CD4-positive, alpha-beta T cell (primary cell): ENCODE data around the gene OMD. TPM values are rescaled to one million over a fixed set of nuclear protein-coding genes. Genes with fewer than 3 reads are reported as not detected.

Experiments used
- ATAC-seq: fragments of 200-7000 bp; cut with Tn5 transposase; one replicate; pipeline ENCODE4 v1.10.0; 2022; ENCODE audit warnings: mild to moderate bottlenecking; ENCODE audit not compliant: poor library complexity
- CTCF ChIA-PET: fragments of 350-600 bp; sonication (Branson Sonifier 250); formaldehyde crosslinking; loops from one replicate; lab custom pipeline; 2021; ENCODE audit warnings: antibody characterized with exemption, inconsistent platforms; lab: Charles Lee
- POLR2A ChIA-PET: fragments of 350-600 bp; sonication (Branson Sonifier 250); formaldehyde crosslinking; loops from one replicate; lab custom pipeline; 2021; ENCODE audit warnings: antibody characterized with exemption, inconsistent platforms; lab: Charles Lee
- DNase-seq, 14 experiments: peaks; one replicate each; pipeline ENCODE4 v3.0.0-alpha.2; 2013 to 2020; ENCODE audit warnings: mixed read lengths in 2 of 14
- H3K27ac ChIP-seq, 2 donors: one replicate each; pipeline versions ENCODE4 v1.5.1 to v1.7.0; 2013; ENCODE audit warnings: low read length in 2 of 2, low read depth in 1 of 2, mild to moderate bottlenecking in 1 of 2
- H3K27me3 ChIP-seq, 2 experiments: 1 replicate in 1 of 2; 2 replicates in 1 of 2; pipeline versions ENCODE4 v1.6.1 to v1.7.0; 2013; ENCODE audit warnings: low read length in 2 of 2, control low read depth in 1 of 2, mild to moderate bottlenecking in 1 of 2, moderate library complexity in 1 of 2; ENCODE audit not compliant: insufficient read depth in 2 of 2, control insufficient read depth in 1 of 2
- H3K36me3 ChIP-seq: one replicate; pipeline ENCODE4 v1.6.1; 2013; ENCODE audit warnings: low read length, control low read depth; ENCODE audit not compliant: insufficient read depth
- H3K4me1 ChIP-seq: one replicate; pipeline ENCODE4 v1.6.1; 2013; ENCODE audit warnings: low read length, control low read depth; ENCODE audit not compliant: insufficient read depth
- H3K4me3 ChIP-seq: one replicate; pipeline ENCODE4 v1.5.1; 2013; ENCODE audit warnings: mild to moderate bottlenecking, low read length, moderate library complexity
- H3K9me3 ChIP-seq, 2 experiments: 1 replicate in 1 of 2; 2 replicates in 1 of 2; pipeline versions ENCODE4 v1.6.1 to v1.7.0; 2013; ENCODE audit warnings: low read length in 2 of 2, mild to moderate bottlenecking in 2 of 2, control low read depth in 1 of 2, moderate library complexity in 1 of 2; ENCODE audit not compliant: control insufficient read depth in 1 of 2, insufficient read depth in 1 of 2
- H3K27ac Mint-ChIP-seq: one replicate; pipeline ENCODE4 v1.8.0; 2020; ENCODE audit warnings: mixed read lengths
- H3K27me3 Mint-ChIP-seq: one replicate; pipeline ENCODE4 v1.8.0; 2021; ENCODE audit warnings: mixed read lengths
- H3K36me3 Mint-ChIP-seq: one replicate; pipeline ENCODE4 v1.8.0; 2021; ENCODE audit warnings: low read depth, mixed read lengths
- H3K4me1 Mint-ChIP-seq: one replicate; pipeline ENCODE4 v1.8.0; 2021; ENCODE audit warnings: low read depth, mixed read lengths
- H3K4me3 Mint-ChIP-seq: one replicate; pipeline ENCODE4 v1.8.0; 2020; ENCODE audit warnings: mild to moderate bottlenecking, mixed read lengths
- H3K9me3 Mint-ChIP-seq: one replicate; pipeline ENCODE4 v1.8.0; 2020; ENCODE audit warnings: mixed read lengths
- CTCF ChIP-seq: fragments of 200-600 bp; IDR thresholded peaks from one replicate; pipeline ENCODE4 v1.8.0; 2022; ENCODE audit warnings: antibody characterized with exemption, mild to moderate bottlenecking
- intact Hi-C, 2 experiments: fragments of 100-400 bp; cut with DNase I in 1 of 2; cut with micrococcal nuclease in 1 of 2; formaldehyde crosslinking; loops; one replicate each; pipeline versions ENCODE4 v1.15.1 to v1.9.0; 2023 to 2025; cut with DNase I, micrococcal nuclease
- total RNA-seq, 174 experiments: library from RNA in 2 of 174; stranded (reverse) in 2 of 174; gene quantifications; one replicate each; pipeline ENCODE4 v1.2.3 and lab custom pipeline; 2021 to 2026

Gene OMD
- total RNA-seq, 2 experiments from 2014 or later, result not detected

GRCh38 chr9:92432350-92432749 is 8.1 kb upstream of the OMD start:
- H3K27me3 Mint-ChIP-seq, result no peaks in the 10 kb centered on the region
- TF ChIP-seq CTCF, result no peak
- Histone ChIP-seq H3K4me3 (no peak overlapping the region), H3K27ac (no peak overlapping the region), H3K27me3 (no peaks in the 10 kb centered on the region), H3K9me3 (no peaks in the 10 kb centered on the region), H3K36me3 (no peaks in the 10 kb centered on the region), H3K4me1 (no peaks in the 10 kb centered on the region)
- CTCF ChIA-PET, result no interaction called here
- ATAC-seq (no peak), DNase-seq (no peak)
- H3K36me3 Mint-ChIP-seq, result no peaks in the 10 kb centered on the region
- no peaks in the 10 kb centered on the region for H3K9me3 Mint-ChIP-seq
- intact Hi-C loops, result no loop called here
- H3K4me1 Mint-ChIP-seq, result no peaks in the 10 kb centered on the region
- POLR2A ChIA-PET, result interaction anchor here (0.7 kb wide), 1 partner anchor 548 kb away, joined by 4 read pairs; no protein-coding TSS in a partner anchor
- no peak overlapping the region for H3K27ac Mint-ChIP-seq
- H3K4me3 Mint-ChIP-seq, result no peak overlapping the region

GRCh38 chr9:92429836-92430235 is 5.6 kb upstream of the OMD start:
- TF ChIP-seq CTCF, result no peak
- ATAC-seq, result no peak

GRCh38 chr9:92426501-92427145 is 2.4 kb upstream of the OMD start:
- H3K36me3 Mint-ChIP-seq, result no peaks in the 10 kb centered on the region
- no peak for DNase-seq
- no peak overlapping the region for H3K4me3 ChIP-seq
- TF ChIP-seq CTCF, result no peak
- CTCF ChIA-PET, result no interaction called here
- no peak for ATAC-seq
- no peak overlapping the region for H3K4me3 Mint-ChIP-seq
- H3K27ac Mint-ChIP-seq, result no peak overlapping the region
- H3K27me3 Mint-ChIP-seq, result no peaks in the 10 kb centered on the region
- no peaks in the 10 kb centered on the region for H3K9me3 Mint-ChIP-seq
- H3K9me3 ChIP-seq, result no peaks in the 10 kb centered on the region
- no peaks in the 10 kb centered on the region for H3K4me1 Mint-ChIP-seq
- POLR2A ChIA-PET, result no interaction called here
- no peaks in the 10 kb centered on the region for H3K4me1 ChIP-seq
- no peak overlapping the region for H3K27ac ChIP-seq
- no peaks in the 10 kb centered on the region for H3K36me3 ChIP-seq
- intact Hi-C loops, result no loop called here
- no peaks in the 10 kb centered on the region for H3K27me3 ChIP-seq

More at GRCh38 chr9:92429836-92430235, 5.6 kb upstream of the OMD start:
- no peaks in the 10 kb centered on the region for H3K4me1 Mint-ChIP-seq
- no peaks in the 10 kb centered on the region for H3K9me3 Mint-ChIP-seq
- H3K4me3 Mint-ChIP-seq, result no peak overlapping the region
- H3K36me3 ChIP-seq, result no peaks in the 10 kb centered on the region
- no peaks in the 10 kb centered on the region for H3K36me3 Mint-ChIP-seq
- H3K27ac ChIP-seq, result no peak overlapping the region
- no peak overlapping the region for H3K27ac Mint-ChIP-seq
- POLR2A ChIA-PET, result no interaction called here
- no peaks in the 10 kb centered on the region for H3K27me3 ChIP-seq
- CTCF ChIA-PET, result no interaction called here
- H3K9me3 ChIP-seq, result no peaks in the 10 kb centered on the region
- no peaks in the 10 kb centered on the region for H3K4me1 ChIP-seq
- no peaks in the 10 kb centered on the region for H3K27me3 Mint-ChIP-seq
- no peak for DNase-seq
- intact Hi-C loops, result no loop called here
- H3K4me3 ChIP-seq, result no peak overlapping the region
